ENCODE data around the gene PPY.
"Not testable (repeated sequence)": the region's sequence is repeated elsewhere in the genome, so short reads cannot be mapped to it uniquely, and the experiment has no call there.

The PPY gene

GRCh38 chr17:43905985-43906852 lies 36.1 kb downstream of the PPY start:
- peak; percentile 27 for DNase-seq (ENCODE audit: low spot score)

- DNase-seq (ENCODE audit: low spot score), result no peak
Measured at GRCh38 chr17:43905400-43905984, 36.8 kb downstream of the PPY start.

GRCh38 chr17:43901861-43902589 lies 40.3 kb downstream of the PPY start:
- no peak for DNase-seq (ENCODE audit: low spot score)

- no peak for DNase-seq (ENCODE audit: low spot score)
Measured at GRCh38 chr17:43900858-43901754, 41.2 kb downstream of the PPY start.

GRCh38 chr17:43900183-43900857 lies 42.0 kb downstream of the PPY start:
- DNase-seq (ENCODE audit: low spot score), result peak; percentile 78

- DNase-seq (ENCODE audit: low spot score), result no peak
Measured at GRCh38 chr17:43898446-43898845, 43.8 kb downstream of the PPY start.

- DNase-seq (ENCODE audit: low spot score), result no peak
Measured at GRCh38 chr17:43897831-43898230, 44.4 kb downstream of the PPY start.

- not testable (repeated sequence) for DNase-seq (ENCODE audit: low spot score)
Measured at GRCh38 chr17:43894494-43894893, 47.8 kb downstream of the PPY start.

GRCh38 chr17:43892647-43892952 lies 49.7 kb downstream of the PPY start:
- no peak for DNase-seq (ENCODE audit: low spot score)

- no peak for DNase-seq (ENCODE audit: low spot score)
Measured at GRCh38 chr17:43891851-43892646, 50.2 kb downstream of the PPY start.
